Skin epidermis (tissue), 12 donors: ENCODE results near the gene CRIP1.

Experiments used
- H3K27ac ChIP-seq, 21 experiments: fragments of 200-600 bp; sonication (generic) in 11 of 21; one replicate each; pipeline ENCODE4 v1.5.0; 2020; ENCODE audit warnings: mild to moderate bottlenecking in 3 of 21, inconsistent platforms in 2 of 21, moderate library complexity in 2 of 21
- H3K4me3 ChIP-seq, 7 experiments: fragments of 200-600 bp; sonication (generic) in 2 of 7; one replicate each; pipeline ENCODE4 v1.5.0; 2020; ENCODE audit warnings: inconsistent platforms in 2 of 7, mild to moderate bottlenecking in 2 of 7, moderate library complexity in 1 of 7

Gene CRIP1

DNA sequence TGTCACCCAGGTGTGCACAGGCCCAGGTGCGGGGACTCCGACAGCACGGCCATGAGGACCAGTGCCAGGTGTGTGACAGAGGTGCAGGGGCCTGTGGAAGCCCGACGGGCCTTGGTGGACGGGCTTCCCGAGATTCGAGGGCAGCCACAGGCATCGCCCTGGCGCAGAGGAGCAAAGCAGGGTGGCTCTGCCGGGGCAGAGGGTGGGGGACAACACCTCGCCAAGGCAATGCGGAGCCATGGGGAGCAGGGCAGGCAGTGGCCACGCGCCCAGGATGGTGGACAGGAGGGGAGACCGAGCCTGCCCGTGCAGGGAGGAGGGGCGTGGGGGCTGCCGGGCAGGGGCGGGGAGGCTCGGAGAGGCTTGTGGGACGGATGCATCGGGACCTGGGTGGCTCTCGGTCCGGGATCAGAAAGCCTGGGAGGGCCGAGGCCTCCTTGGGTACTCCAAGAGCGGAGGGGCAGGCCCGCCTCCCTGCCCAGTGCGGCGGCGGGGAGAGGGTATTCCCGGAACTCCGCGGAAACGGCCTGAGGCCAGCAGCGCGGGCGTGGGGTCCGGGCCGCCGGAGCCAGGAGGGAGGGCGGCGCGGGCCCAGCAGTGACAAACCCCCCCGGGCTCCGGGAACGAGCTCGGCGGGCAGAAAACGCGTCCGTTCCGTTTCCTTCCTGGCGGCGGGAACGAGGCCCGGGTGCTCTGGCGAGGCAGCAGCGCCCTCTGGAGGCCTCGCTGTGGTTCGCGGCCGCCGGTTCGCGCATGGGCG is 41.3 kb downstream of the CRIP1 start:
- Histone ChIP-seq H3K27ac (peak overlapping the region in 19 of 21 experiments; percentile 2 to 82 (median 58)), H3K4me3 (peak overlapping the region; percentile 40 to 56 (median 50))

DNA sequence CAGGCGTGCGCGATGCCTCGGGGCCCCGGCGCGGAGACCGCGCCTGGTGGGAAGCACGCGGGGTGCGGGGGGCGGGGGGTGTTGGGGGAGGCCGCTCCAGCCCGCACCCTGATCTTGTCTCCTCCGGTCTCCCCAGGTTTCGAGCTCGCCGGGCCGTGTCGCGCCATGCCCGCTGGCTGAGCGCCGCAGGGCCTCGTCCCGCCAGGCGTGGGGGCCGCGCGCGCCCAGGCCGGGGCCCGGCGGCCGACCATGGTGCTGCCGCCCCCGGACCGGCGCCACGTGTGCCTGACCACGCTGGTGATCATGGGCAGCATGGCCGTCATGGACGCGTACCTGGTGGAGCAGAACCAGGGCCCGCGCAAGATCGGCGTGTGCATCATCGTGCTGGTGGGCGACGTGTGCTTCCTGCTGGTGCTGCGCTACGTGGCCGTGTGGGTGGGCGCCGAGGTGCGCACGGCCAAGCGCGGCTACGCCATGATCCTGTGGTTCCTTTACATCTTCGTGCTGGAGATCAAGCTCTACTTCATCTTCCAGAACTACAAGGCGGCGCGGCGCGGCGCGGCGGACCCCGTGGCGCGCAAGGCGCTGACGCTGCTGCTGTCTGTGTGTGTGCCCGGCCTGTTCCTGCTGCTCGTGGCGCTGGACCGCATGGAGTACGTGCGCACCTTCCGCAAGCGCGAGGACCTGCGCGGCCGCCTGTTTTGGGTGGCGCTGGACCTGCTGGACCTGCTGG is 42.1 kb downstream of the CRIP1 start:
- H3K4me3 ChIP-seq = peak overlapping the region; percentile 40 to 56 (median 50)
- H3K27ac ChIP-seq = peak overlapping the region in 7 of 21 experiments; percentile 44 to 79 (median 73)

DNA sequence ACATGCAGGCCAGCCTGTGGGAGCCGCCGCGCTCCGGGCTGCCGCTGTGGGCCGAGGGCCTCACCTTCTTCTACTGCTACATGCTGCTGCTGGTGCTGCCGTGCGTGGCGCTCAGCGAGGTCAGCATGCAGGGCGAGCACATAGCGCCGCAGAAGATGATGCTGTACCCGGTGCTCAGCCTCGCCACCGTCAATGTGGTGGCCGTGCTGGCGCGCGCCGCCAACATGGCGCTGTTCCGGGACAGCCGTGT is 42.6 kb downstream of the CRIP1 start:
- peak overlapping the region in 6 of 7 experiments; percentile 40 to 56 (median 52) for H3K4me3 ChIP-seq

DNA sequence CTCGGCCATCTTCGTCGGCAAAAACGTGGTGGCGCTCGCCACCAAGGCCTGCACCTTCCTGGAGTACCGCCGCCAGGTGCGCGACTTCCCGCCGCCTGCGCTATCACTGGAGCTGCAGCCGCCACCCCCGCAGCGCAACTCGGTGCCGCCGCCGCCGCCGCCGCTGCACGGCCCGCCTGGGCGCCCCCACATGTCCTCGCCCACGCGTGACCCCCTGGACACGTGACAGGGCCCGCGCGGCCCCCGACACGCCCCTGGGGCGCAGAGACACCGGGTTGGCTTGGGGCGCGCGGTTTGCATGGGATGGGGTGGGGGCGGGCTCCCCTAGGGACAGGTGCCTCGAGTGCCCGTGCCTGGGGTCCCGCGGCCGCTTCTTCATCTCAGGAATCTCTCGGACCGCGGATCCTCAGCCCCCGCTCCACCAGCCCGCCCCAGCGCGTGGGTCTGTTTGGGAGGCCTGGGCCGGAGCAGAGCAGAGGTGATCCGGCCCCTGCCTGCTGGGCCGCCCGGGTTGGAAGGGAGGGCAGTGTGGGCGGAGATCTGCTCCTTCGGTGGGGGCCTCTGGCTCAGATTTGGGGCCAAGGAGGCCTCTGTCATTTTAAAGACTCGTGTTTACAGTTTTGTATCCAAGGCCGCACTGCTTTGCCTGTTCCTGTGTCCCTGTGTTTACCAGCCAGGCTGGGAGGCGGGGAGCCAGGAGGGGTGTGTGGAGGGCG is 43.0 kb downstream of the CRIP1 start:
- peak overlapping the region in 6 of 7 experiments; percentile 40 to 56 (median 52) for H3K4me3 ChIP-seq
- peak overlapping the region in 1 of 21 experiments; percentile 24 for H3K27ac ChIP-seq

More for the DNA sequence above, 42.6 kb downstream of the CRIP1 start:
- H3K27ac ChIP-seq = peak overlapping the region in 1 of 21 experiments; percentile 24

DNA sequence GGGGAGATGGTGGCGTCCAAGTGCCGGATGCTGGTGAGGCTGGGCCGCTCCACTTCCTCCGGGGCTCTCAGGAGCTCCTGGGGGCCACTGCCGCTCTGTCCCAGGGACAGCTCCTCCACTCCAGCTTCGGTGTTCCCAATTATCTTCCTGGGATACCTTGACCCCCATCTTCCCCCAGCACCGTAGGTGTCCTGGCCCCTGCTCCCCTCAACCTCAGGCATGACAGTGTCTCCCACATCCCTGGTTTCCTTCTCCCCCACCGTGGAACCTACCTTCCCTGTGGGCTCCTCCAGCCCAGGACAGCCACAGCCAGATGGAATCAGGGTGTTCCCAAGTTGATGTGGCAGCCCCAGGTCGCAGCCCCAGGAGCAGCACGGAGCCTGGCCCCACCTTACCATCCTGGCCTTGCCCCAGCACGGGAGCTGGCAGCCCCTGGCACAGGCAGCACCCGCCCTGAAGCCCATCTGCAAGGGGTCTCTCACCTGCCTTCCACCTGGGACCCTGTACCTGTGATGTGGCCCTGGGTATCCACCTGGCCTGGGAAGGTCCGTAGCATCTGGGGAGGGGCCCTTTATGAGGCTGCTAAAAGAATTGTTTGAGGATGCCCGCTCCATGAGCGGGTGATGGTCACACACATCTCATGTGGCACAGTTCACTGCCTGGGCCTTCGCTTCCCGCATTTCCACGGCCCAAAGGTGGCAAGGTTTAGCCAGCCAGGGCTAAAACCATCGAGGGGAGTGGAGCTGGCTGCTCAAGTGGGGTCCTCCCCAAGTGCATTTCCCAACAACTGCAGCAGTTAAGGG is 43.8 kb downstream of the CRIP1 start:
- Histone ChIP-seq H3K27ac (no peak overlapping the region), H3K4me3 (no peak overlapping the region)

DNA sequence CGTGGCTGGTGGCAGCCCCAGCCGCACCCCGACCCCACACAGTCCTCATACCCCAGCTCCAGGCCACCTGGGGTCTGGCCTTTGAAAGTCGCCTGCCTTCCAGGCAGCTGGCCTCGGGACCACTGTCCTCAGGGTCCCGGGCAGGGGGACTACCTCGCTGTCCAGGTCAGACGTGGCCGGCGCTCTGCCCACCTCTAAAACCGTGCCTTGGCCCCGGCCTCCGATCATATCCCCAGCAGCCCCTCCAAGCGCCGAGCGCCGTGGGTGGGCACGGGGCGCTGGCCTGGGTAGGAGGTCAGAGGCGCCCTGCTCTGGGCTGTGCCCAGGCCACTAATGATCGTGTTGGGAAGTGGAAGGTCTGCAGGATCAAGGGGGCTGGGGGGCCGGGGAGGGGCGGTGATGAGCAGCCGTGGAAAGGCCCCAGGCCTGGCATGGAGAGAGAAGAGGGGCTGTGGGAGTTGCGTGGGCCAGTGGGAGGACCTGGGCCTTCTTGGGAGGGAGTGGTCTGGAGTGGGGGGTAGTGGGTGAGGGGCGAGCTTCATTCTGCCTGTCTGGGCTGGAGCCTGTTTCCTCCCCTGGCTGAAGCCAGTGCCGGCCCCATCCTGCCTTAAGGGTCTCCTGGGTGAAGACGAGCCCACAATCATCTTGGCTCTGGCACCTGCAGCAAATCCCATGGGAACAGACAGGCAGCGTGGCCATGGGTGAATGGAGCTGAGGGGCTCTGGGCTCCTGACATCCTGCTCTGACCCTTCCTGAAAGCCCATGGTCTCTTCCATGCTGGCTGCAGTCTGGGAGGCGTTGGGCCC is 44.6 kb downstream of the CRIP1 start:
- H3K27ac ChIP-seq = no peak overlapping the region
- no peak overlapping the region for H3K4me3 ChIP-seq

DNA sequence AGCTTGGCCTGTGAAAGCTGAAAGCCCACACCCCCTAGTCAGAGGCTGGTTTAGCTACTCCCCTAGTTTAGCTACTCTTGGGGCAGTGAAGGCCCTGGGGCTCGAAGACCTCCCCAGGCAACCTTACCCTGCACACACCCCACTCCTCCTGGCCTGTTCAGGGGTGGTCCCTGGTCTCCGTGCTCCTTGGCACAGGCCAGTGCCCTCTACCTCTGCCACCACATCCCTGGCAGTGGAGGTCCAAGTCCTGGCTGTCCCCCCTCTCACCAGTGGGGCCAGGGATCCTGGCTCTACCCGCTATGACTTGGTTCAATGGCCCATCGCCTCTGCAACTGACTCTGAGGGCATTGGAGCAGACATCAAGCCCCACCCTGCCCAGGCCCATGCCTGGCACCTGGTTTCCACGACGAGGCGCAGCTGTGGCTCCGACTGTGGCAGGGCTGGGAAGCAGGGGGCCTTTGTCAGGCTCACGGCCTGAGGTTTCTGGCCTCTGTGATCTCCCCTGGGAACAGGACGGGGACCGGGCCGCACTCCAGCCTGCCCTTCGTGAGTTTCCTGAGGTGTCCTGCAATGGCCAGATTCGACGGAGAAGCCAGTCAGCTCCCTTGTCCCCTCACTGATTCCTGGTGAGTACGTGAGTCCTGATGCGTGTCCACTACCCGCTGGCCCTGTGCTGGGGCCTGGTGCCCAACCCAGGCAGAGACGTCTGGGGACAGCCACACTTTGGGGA is 45.4 kb downstream of the CRIP1 start:
- H3K4me3 ChIP-seq = no peak overlapping the region

DNA sequence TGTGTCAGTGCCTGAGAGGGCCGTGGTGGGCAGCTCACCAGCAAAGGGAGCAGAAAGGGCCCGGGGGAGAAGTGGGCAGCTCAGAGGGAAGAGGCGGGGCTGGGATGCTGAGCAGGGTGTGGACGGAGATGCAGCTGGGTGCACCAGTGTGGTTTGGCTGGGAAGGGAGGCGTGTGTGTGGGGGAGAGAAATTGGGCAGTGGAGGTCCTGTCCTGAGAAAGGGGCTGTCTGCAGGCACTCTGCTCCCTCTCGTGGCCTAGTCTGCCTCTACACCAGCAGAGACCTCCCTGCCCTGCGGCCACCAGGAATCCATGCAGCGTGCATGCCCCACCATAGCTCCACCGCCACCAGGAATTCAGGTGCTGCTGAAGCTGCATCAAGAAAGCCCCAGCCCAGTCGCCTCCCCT is 46.1 kb downstream of the CRIP1 start:
- no peak overlapping the region for H3K27ac ChIP-seq
- H3K4me3 ChIP-seq = no peak overlapping the region

More for the DNA sequence above, 45.4 kb downstream of the CRIP1 start:
- no peak overlapping the region for H3K27ac ChIP-seq

DNA sequence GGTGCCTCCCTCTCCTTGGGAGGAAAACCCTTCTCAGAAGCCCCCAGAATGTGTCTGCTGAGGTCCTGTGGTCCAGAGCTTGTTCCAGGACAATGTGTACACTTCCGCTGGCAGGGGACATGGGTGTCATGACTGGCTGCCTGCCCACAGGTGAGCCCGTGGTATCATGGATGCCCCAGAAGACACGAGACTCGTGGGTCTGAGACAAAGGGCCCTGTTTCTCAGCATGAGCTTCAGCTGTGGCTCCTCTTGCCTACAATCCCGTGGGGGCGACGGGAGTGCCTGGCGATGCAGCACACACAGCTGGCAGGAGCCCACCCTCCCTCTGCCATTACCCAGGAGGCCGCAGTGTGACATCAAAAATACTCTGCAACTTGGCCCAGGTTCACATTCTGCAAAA is 46.7 kb downstream of the CRIP1 start:
- Histone ChIP-seq H3K27ac (no peak overlapping the region), H3K4me3 (no peak overlapping the region)

DNA sequence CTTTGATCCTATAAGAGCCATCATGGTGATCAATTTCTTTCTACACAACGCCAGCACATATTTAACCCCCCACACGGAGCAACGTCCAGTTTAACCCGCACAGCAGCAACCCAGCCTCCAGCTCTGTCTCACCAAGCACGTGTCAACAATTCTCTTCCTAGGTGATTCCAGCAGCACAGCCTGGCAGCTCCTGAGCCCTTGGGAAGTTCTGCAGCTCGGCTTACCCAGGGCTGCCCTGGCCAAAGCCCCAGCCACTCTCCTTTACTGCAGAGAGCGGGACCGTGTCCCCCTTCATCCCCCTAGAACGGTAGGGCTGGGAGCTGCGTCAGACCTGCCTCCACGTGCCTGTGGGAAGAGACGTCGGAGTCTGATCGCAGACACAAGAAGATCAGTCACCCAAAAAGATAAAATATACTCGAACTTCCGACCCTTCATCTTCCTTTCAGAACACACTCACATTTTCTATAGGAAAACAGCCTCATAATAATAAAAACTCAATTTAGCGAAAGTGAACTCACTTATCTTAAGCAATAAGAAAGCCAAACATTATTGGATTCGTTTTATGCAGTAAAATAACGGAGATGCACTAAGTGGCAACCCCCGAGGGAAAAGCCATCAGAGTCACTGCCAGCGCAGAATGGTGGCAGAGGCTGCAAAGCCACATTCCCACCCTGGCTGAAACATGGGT is 47.3 kb downstream of the CRIP1 start:
- Histone ChIP-seq H3K27ac (no peak overlapping the region), H3K4me3 (no peak overlapping the region)

DNA sequence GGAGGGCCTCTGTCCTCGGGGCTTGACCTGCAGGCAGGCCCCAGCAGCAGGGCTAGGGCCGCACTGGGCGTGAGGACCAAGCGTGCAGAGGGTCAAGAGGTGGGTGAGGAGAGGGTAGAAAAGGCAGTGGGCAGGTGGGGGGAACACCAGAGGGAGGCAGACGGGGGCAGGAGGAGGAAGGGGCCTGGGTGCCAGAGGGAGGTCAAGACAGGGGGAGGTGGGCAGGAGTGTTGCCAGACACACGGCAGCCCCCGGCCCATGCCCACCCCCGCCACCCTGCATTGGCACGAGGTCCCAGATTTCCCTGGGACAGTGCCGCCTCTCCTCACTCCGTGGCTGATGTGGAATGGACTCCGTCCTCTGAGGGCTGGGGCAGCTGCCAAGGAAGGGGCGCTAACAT is 47.9 kb downstream of the CRIP1 start:
- H3K27ac ChIP-seq = no peak overlapping the region
- H3K4me3 ChIP-seq = no peak overlapping the region

DNA sequence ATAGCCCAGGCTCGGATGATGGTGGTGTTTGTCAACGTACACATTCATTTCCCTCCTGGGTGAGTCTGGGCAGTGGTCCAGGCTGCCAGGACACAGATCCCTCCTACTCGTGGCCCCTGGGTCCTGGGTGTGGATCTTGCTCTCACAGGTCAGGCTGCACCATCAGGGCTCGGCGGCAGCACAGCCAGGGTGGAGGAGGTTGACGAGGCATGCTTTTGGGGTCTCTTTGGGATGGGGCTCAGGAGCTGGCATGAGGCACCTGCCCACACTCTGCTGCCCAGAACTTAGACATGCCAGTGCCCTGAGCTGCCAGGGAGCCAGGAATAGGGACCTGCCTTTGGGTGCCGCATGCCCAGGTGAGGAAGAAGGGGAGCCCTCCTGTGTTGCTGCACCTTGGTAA is 49.4 kb downstream of the CRIP1 start:
- H3K27ac ChIP-seq = no peak overlapping the region
- H3K4me3 ChIP-seq = no peak overlapping the region

DNA sequence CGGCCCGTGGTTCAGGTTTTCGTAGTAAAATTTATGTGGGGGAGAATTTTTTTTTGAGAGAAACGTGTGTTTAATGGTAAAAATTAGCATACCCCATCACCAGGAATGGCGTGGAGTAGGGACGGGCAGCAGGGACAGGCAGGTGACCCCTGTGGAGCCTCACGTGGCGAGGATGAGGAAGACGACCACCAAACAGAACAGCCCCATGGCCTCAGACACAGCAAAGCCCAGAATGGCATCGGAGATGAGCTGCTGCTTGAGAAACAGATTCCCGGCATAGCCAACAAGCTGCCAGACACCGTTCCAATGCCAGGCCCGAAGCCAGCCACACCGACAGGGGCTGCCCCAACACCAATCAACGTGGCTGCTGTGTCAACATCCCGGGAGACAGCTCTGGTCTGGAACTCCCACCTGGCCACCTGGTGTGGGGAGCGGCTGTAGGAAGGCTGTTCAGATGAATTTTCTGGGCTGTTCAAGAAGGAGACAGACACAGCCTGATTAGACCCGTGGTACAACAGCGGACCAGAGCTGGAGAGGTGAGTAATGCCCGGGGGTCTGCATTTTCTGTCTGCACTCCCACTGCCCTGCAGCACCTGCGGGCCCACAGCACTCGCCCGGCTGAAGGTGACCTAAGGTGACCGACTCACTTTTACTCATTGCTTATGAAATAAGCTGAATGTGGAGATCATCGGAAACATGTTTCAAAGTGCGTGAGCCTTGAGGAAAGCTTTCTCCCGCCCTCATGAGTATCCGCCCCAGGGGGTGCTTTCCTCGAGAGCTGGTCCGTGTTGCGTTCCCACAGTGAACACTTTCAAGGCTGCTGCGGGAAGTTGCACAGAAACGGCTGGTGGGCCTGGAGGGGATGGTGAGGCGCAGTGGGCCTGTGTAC is 50.2 kb downstream of the CRIP1 start:
- Histone ChIP-seq H3K27ac (no peak overlapping the region), H3K4me3 (no peak overlapping the region)

DNA sequence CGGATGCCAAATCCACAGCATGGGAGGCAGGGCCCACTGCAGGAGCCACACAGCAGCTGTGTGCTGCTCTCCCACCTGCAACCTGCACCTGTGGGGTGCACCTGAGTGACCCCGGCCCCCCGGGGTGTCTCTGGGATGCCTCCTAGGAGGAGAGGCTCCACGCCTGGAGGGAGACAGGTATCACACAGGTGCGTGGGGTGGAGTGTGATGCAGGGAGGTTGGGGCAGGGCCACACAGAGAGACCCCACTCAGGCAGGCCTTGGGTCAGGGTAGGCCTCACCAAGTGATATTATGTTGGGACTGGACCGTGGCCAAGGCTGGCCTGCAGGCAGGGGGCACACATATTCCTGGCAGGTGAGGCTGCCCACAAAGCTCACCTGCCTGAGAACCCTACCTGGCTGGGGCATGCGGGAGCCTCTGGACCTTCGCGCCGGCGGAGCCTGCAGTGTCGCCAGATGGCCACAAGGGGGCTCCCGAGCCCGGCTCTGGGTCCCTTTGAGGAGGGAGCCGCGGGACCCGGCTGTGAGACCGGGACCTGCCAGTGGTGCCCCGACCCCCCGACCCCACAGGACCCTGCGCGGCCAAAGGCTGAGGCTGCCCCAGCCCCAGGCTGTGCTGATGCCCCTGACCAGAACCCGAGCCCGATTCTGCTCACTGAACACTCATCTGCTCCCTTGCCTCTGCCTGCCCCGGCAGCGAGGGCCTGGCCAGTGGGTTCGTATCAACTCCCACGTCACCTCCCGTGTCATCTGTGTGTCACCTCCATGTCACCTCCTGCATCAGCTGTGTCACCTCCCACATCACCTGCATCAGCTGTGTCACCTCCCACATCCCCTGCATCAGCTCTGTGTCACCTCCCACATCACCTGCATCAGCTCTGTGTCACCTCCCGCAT is 51.1 kb downstream of the CRIP1 start:
- Histone ChIP-seq H3K27ac (no peak overlapping the region), H3K4me3 (no peak overlapping the region)
